HG03558 (cell line): ENCODE results near the gene ADGB.
"Not testable (repeated sequence)": the region's sequence is repeated elsewhere in the genome, so short reads cannot be mapped to it uniquely, and the experiment has no call there.

ENCODE experiments used
- ATAC-seq: cut with Tn5 transposase; IDR thresholded peaks from one replicate; pipeline ENCODE4 v1.9.1; 2021; ENCODE audit warnings: moderate number of reproducible peaks; ENCODE audit not compliant: unreplicated experiment; ENCODE audit errors: extremely low read depth

ADGB gene

GRCh38 chr6:146739696-146740095, 140.9 kb downstream of the ADGB start:
- ATAC-seq, result no peak

- no peak for ATAC-seq
Measured at GRCh38 chr6:146741609-146742008, 142.8 kb downstream of the ADGB start.

GRCh38 chr6:146753306-146753705, 154.5 kb downstream of the ADGB start:
- no peak for ATAC-seq

GRCh38 chr6:146767632-146768031, 168.9 kb downstream of the ADGB start:
- ATAC-seq, result no peak

GRCh38 chr6:146768722-146769121, 169.9 kb downstream of the ADGB start:
- ATAC-seq, result no peak

GRCh38 chr6:146770275-146770964, 171.6 kb downstream of the ADGB start:
- no peak for ATAC-seq

GRCh38 chr6:146770965-146771735, 172.4 kb downstream of the ADGB start:
- ATAC-seq, result no peak

- ATAC-seq, result no peak
Measured at GRCh38 chr6:146775220-146775619, 176.4 kb downstream of the ADGB start.

- ATAC-seq, result no peak
Measured at GRCh38 chr6:146781836-146782235, 183.1 kb downstream of the ADGB start.

GRCh38 chr6:146785001-146785585, 186.3 kb downstream of the ADGB start:
- peak; percentile 86 for ATAC-seq

- no peak for ATAC-seq
Measured at GRCh38 chr6:146787876-146788508, 189.2 kb downstream of the ADGB start.

GRCh38 chr6:146790561-146791091, 191.9 kb downstream of the ADGB start:
- no peak for ATAC-seq

GRCh38 chr6:146791930-146792329, 193.2 kb downstream of the ADGB start:
- no peak for ATAC-seq

- not testable (repeated sequence) for ATAC-seq
Measured at GRCh38 chr6:146793218-146793617, 194.4 kb downstream of the ADGB start.

- ATAC-seq, result no peak
Measured at GRCh38 chr6:146795479-146796133, 196.8 kb downstream of the ADGB start.

GRCh38 chr6:146803167-146803566, 204.4 kb downstream of the ADGB start:
- not testable (repeated sequence) for ATAC-seq

- ATAC-seq, result no peak
Measured at GRCh38 chr6:146803601-146804000, 204.8 kb downstream of the ADGB start.

- ATAC-seq, result no peak
Measured at GRCh38 chr6:146805546-146806325, 207.0 kb downstream of the ADGB start.

GRCh38 chr6:146809014-146809413, 210.2 kb downstream of the ADGB start:
- not testable (repeated sequence) for ATAC-seq
